Fibroblast of peridontal ligament (primary cell): ENCODE measurements around the gene LYAR.
"Not testable (repeated sequence)": the region's sequence is repeated elsewhere in the genome, so short reads cannot be mapped to it uniquely, and the experiment has no call there.

ENCODE experiments used
- DNase-seq: peaks from one replicate; pipeline ENCODE4 v3.0.0-alpha.2; 2010; ENCODE audit errors: extremely low read depth

LYAR gene

GRCh38 chr4:4260185-4260751 is 29.7 kb downstream of the LYAR start:
- DNase-seq = peak; percentile 83

- DNase-seq = peak; percentile 16
Measured at GRCh38 chr4:4259484-4260100, 30.4 kb downstream of the LYAR start.

- DNase-seq = not testable (repeated sequence)
Measured at GRCh38 chr4:4257705-4258104, 32.2 kb downstream of the LYAR start.

GRCh38 chr4:4256799-4257198 is 33.2 kb downstream of the LYAR start:
- no peak for DNase-seq

GRCh38 chr4:4254666-4255065 is 35.3 kb downstream of the LYAR start:
- DNase-seq = no peak

GRCh38 chr4:4254199-4254598 is 35.8 kb downstream of the LYAR start:
- no peak for DNase-seq

GRCh38 chr4:4249866-4250265 is 40.1 kb downstream of the LYAR start:
- DNase-seq = no peak

GRCh38 chr4:4249342-4249741 is 40.6 kb downstream of the LYAR start:
- not testable (repeated sequence) for DNase-seq

- DNase-seq = no peak
Measured at GRCh38 chr4:4248885-4249203, 41.1 kb downstream of the LYAR start.

- DNase-seq = peak; percentile 94
Measured at GRCh38 chr4:4248029-4248884, 41.7 kb downstream of the LYAR start, which contains the start of gene TMEM128. TSS of gene TMEM128 (minus strand) at chr4:4248223. CDS start at chr4:4248202, 21 bp downstream.

GRCh38 chr4:4247696-4248028 is 42.3 kb downstream of the LYAR start:
- peak; percentile 52 for DNase-seq

- no peak for DNase-seq
Measured at GRCh38 chr4:4245172-4245571, 44.8 kb downstream of the LYAR start.

GRCh38 chr4:4239551-4239950 is 50.4 kb downstream of the LYAR start:
- DNase-seq = not testable (repeated sequence)

GRCh38 chr4:4233610-4234009 is 56.3 kb downstream of the LYAR start:
- DNase-seq = no peak

- no peak for DNase-seq
Measured at GRCh38 chr4:4228356-4228668, 61.6 kb downstream of the LYAR start.

- no peak for DNase-seq
Measured at GRCh38 chr4:4227510-4228355, 62.2 kb downstream of the LYAR start.

- no peak for DNase-seq
Measured at GRCh38 chr4:4226606-4227438, 63.1 kb downstream of the LYAR start, which contains the start of gene OTOP1. TSS of gene OTOP1 (minus strand) at chr4:4226929. CDS start at chr4:4226864, 65 bp downstream.

GRCh38 chr4:4225915-4226605 is 63.9 kb downstream of the LYAR start:
- no peak for DNase-seq
